Sigmoid colon (tissue), 7 donors: ENCODE results near the gene RIMS1. TPM values are rescaled to one million over a fixed set of nuclear protein-coding genes. Genes with fewer than 3 reads are reported as not detected.

Experiments
- DNase-seq: peaks from one replicate; pipeline ENCODE4 v3.0.0-alpha.2; 2019
- H3K27ac ChIP-seq, 4 donors: fragments of 200-600 bp; sonication (generic); one replicate each; pipeline ENCODE4 v1.5.1; 2016 to 2019; ENCODE audit warnings: mild to moderate bottlenecking in 1 of 4
- H3K27me3 ChIP-seq, 3 donors: fragments of 200-600 bp; sonication (generic); one replicate each; pipeline ENCODE4 v1.5.1; 2019; ENCODE audit warnings: mild to moderate bottlenecking in 1 of 3
- H3K36me3 ChIP-seq, 4 donors: fragments of 200-600 bp; sonication (generic); one replicate each; pipeline ENCODE4 v1.5.1; 2016 to 2019
- H3K4me1 ChIP-seq, 4 donors: fragments of 200-600 bp; sonication (generic); one replicate each; pipeline ENCODE4 v1.5.1; 2017 to 2019
- H3K4me3 ChIP-seq, 4 donors: fragments of 200-600 bp; sonication (generic); one replicate each; pipeline ENCODE4 v1.5.1; 2017 to 2019; ENCODE audit warnings: mild to moderate bottlenecking in 2 of 4, moderate library complexity in 1 of 4
- H3K9me3 ChIP-seq, 4 donors: fragments of 200-600 bp in 3 of 4; sonication (generic) in 3 of 4; one replicate each; pipeline versions ENCODE4 v1.5.1 to v1.6.1; 2013 to 2019
- EP300 ChIP-seq, 4 donors: sonication (generic); formaldehyde crosslinking; IDR thresholded peaks; one replicate each; pipeline ENCODE4 v1.6.1; 2017; ENCODE audit warnings: antibody characterized with exemption in 4 of 4
- POLR2A ChIP-seq, 2 donors: fragments of 450-650 bp; IDR thresholded peaks; one replicate each; pipeline ENCODE4 v1.6.1; 2016; ENCODE audit warnings: antibody characterized with exemption in 2 of 2, mild to moderate bottlenecking in 2 of 2, moderate library complexity in 2 of 2
- POLR2AphosphoS5 ChIP-seq, 4 donors: sonication (generic); formaldehyde crosslinking; IDR thresholded peaks; one replicate each; pipeline ENCODE4 v1.6.1; 2017; ENCODE audit warnings: antibody characterized with exemption in 4 of 4
- WGBS, 2 donors: extraction: QIAGEN DNeasy Blood & Tissue Kit; methylation state at CpG; one replicate each; pipeline ENCODE4 v1.1.7; 2013; 5-methylcytosine and 5-hydroxymethylcytosine counted together
- intact Hi-C: fragments of 100-400 bp; cut with DNase I; formaldehyde crosslinking; loops from one replicate; pipeline ENCODE4 v1.15.1; 2023
- polyA plus RNA-seq, 3 donors: library from polyadenylated mRNA; stranded (reverse); fragments of 200-250 nt; gene quantifications; one replicate each; pipeline ENCODE4 v1.2.3, GENCODE V29; 2013
- total RNA-seq, 4 donors: library from RNA; depleted of rRNA; stranded (reverse); fragments of >200 nt; gene quantifications; one replicate each; pipeline ENCODE4 v1.1.0, GENCODE V29; 2016
- TF ChIP-seq, protein P1 (sequence below), 4 experiments: fragments of 450-650 bp in 3 of 4; fragments of 200-600 bp in 1 of 4; IDR thresholded peaks; one replicate each; pipeline ENCODE4 v1.5.1; 2016 to 2019; ENCODE audit warnings: antibody characterized with exemption in 4 of 4, mild to moderate bottlenecking in 3 of 4, moderate library complexity in 2 of 4
- donor health status: healthy with polysubstance abuse.
- donor health status: Bipolar disorder and iron deficiency.
- donor health status: healthy.

The RIMS1 gene
- total and polyA plus RNA-seq, 7 donors = 0.77 to 7.1 (median 2.3) TPM; not detected in 2

DNA sequence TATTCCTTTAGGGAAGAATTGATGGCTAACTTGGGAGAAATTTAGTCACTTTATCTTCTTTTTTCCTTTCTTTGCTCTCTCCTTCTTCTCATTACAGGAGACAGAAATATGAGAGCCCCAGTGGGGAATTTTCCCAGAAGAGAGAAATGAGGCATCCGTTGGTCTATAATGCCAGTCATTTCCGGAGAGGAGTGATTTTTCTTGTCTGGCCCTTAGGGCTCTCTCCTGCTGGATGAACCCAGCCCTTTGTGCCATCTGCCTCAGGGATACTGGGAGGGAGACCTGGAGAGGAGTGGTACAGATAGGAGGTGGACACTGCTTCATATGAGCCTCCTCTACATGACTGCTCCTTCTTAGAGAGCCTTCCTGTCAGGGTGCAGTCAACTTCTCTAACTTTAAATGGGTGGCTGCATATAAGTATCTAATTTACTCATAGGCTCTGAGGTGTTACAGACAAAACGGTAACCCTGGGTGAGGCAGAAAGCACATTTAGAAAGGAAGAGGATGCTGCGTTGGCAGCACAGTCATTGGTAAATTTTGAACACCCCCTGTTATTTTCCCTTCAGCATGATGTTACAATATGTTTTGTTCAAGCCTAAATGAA lies 21.9 kb downstream of the RIMS1 start:
- H3K27ac ChIP-seq = no peak overlapping the region
- no peak overlapping the region for H3K4me3 ChIP-seq
- intact Hi-C loops = no loop called here
- H3K27me3 ChIP-seq = no peaks in the 10 kb centered on the region
- H3K4me1 ChIP-seq = no peaks in the 10 kb centered on the region
- TF ChIP-seq POLR2AphosphoS5 (IDR thresholded peaks at IDR 0.05) = no peak
- DNase-seq = no peak
- no peaks in the 10 kb centered on the region for H3K36me3 ChIP-seq
- H3K9me3 ChIP-seq = no peaks in the 10 kb centered on the region
- WGBS, 2 donors = 85 to 87% methylated on average over 4 of the region's 4 CpGs

DNA sequence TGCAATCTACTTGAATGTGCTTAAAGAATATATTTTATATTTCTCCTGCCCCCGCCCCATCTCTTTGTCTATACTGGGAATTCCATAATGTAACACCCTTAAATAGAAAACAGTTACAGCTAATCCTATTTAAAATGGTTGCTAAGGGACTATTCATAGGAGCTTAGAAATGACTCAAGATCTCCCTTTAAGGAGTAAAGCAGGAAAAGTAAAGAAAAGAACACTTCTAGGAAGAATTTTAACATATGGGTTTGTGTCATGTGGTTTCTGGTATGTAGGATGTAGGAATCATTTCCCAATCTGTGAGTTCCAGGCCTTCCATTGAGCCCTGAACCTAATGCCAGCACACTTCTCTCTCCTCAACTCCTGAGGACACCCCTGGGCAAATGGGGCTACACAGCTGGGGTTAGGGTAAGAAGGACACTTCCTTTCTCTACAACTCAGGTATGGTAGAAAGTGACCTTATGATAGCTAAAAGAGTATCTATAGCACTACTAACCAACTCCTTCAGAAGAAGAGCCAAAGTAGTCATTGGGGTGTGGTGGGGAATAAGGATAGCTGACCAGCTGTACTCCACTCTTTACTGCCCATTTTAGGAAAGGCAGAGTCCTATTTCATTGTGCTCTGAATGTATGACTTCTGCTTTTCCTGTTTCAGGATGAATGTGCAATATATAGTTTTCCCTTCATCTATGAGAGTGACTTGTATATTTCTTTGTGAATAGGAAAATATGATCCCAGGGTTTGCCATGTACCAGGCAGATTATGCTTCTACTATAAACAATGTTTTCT lies 27.3 kb downstream of the RIMS1 start:
- TF ChIP-seq POLR2A (IDR thresholded peaks at IDR 0.05) = no peak
- H3K4me1 ChIP-seq = no peaks in the 10 kb centered on the region
- DNase-seq = no peak
- H3K27me3 ChIP-seq = no peaks in the 10 kb centered on the region
- no peak overlapping the region for H3K4me3 ChIP-seq
- no peaks in the 10 kb centered on the region for H3K9me3 ChIP-seq
- intact Hi-C loops = no loop called here
- no peaks in the 10 kb centered on the region for H3K36me3 ChIP-seq
- 90 to 93% methylated on average over 1 of the region's 1 CpG for WGBS, 2 donors
- no peak overlapping the region for H3K27ac ChIP-seq

DNA sequence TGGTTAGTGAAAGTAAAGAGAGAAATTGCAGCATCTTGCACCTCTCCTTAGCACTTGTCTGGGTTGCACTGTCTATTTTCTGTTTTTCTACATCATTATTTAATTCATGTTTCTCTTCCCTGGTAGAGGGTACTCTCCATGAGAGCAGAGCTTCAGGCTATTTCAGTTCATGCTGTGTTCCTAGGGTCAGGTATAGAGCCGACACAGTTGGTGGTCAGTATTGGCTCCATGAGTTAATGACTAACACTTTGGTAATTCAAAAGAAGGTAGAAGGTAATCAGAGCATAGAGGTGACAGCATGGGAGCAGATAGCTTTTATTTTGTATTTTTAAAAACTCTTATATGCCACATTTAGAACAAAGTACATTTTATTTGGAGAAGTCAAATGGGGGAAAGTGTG lies 42.7 kb downstream of the RIMS1 start:
- TF ChIP-seq POLR2AphosphoS5 (IDR thresholded peaks at IDR 0.05) = no peak
- no peak for TF ChIP-seq EP300 (IDR thresholded peaks at IDR 0.05)
- no peak for TF ChIP-seq POLR2A (IDR thresholded peaks at IDR 0.05)
- TF ChIP-seq, protein P1, sequence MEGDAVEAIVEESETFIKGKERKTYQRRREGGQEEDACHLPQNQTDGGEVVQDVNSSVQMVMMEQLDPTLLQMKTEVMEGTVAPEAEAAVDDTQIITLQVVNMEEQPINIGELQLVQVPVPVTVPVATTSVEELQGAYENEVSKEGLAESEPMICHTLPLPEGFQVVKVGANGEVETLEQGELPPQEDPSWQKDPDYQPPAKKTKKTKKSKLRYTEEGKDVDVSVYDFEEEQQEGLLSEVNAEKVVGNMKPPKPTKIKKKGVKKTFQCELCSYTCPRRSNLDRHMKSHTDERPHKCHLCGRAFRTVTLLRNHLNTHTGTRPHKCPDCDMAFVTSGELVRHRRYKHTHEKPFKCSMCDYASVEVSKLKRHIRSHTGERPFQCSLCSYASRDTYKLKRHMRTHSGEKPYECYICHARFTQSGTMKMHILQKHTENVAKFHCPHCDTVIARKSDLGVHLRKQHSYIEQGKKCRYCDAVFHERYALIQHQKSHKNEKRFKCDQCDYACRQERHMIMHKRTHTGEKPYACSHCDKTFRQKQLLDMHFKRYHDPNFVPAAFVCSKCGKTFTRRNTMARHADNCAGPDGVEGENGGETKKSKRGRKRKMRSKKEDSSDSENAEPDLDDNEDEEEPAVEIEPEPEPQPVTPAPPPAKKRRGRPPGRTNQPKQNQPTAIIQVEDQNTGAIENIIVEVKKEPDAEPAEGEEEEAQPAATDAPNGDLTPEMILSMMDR (IDR thresholded peaks at IDR 0.05) = no peak
- Histone ChIP-seq H3K27me3 (no peaks in the 10 kb centered on the region), H3K4me3 (no peak overlapping the region), H3K9me3 (no peaks in the 10 kb centered on the region), H3K4me1 (no peaks in the 10 kb centered on the region), H3K36me3 (no peaks in the 10 kb centered on the region), H3K27ac (no peak overlapping the region)
- WGBS, 2 donors = 50 to 77% methylated on average over 1 of the region's 1 CpG
- no peak for DNase-seq
- intact Hi-C loops = no loop called here

DNA sequence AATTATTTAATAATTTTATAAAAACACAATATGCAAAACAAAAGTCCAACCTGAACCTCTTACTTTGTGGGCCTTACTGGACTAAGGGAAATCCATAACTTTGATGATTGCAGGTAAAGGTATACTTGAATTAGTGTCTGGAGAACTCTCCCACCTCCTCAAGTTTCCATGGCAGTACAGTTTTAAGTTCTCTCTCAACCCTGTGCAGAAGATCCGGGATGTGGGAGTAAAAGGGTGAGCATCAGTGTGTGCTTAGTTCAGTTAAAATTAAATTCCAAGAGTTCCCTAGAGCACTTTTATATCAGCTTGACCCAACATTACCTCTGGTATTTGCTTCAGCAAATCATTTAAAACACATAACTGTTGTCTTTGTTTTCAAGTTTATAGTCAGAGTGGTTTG lies 47.5 kb downstream of the RIMS1 start:
- H3K4me1 ChIP-seq = no peaks in the 10 kb centered on the region
- TF ChIP-seq EP300 (IDR thresholded peaks at IDR 0.05) (no peak), POLR2A (IDR thresholded peaks at IDR 0.05) (no peak), POLR2AphosphoS5 (IDR thresholded peaks at IDR 0.05) (no peak)
- TF ChIP-seq, protein P1 (IDR thresholded peaks at IDR 0.05) = no peak
- H3K27ac ChIP-seq = no peak overlapping the region
- no peaks in the 10 kb centered on the region for H3K9me3 ChIP-seq
- H3K36me3 ChIP-seq = no peaks in the 10 kb centered on the region
- DNase-seq = no peak
- intact Hi-C loops = no loop called here
- 85 to 90% methylated on average over 1 of the region's 1 CpG for WGBS, 2 donors
- H3K27me3 ChIP-seq = no peaks in the 10 kb centered on the region
- no peak overlapping the region for H3K4me3 ChIP-seq

DNA sequence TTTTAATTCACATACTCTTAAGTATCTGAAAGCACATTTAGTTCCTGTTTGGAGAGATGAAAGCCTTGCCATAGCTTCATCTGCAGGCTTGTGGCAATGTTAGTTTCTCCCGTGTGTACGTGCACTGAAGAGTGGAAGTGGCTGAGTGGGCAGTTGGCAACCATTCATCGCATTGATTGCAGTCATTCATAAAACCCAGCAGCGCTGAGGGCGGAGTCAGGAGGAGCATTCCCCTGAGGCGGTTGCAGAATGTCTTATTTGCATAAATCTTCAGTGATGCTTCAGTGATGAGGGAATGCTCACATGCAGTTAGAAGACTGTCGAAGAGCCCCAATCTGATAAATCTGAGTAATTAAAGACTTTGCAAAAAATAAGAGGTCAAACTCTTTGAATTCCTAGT lies 79.1 kb downstream of the RIMS1 start:
- Histone ChIP-seq H3K27ac (no peak overlapping the region), H3K36me3 (no peaks in the 10 kb centered on the region), H3K4me3 (no peak overlapping the region), H3K27me3 (no peaks in the 10 kb centered on the region), H3K4me1 (no peaks in the 10 kb centered on the region), H3K9me3 (no peaks in the 10 kb centered on the region)
- WGBS, 2 donors = 61 to 81% methylated on average over 7 of the region's 7 CpGs
- intact Hi-C loops = no loop called here
- no peak for DNase-seq
- TF ChIP-seq POLR2A (IDR thresholded peaks at IDR 0.05) (no peak), EP300 (IDR thresholded peaks at IDR 0.05) (no peak), POLR2AphosphoS5 (IDR thresholded peaks at IDR 0.05) (no peak)
- TF ChIP-seq, protein P1 (IDR thresholded peaks at IDR 0.05) = no peak
